ENCODE results near the gene ADPRHL1.

- TF ChIP-seq, protein P1, sequence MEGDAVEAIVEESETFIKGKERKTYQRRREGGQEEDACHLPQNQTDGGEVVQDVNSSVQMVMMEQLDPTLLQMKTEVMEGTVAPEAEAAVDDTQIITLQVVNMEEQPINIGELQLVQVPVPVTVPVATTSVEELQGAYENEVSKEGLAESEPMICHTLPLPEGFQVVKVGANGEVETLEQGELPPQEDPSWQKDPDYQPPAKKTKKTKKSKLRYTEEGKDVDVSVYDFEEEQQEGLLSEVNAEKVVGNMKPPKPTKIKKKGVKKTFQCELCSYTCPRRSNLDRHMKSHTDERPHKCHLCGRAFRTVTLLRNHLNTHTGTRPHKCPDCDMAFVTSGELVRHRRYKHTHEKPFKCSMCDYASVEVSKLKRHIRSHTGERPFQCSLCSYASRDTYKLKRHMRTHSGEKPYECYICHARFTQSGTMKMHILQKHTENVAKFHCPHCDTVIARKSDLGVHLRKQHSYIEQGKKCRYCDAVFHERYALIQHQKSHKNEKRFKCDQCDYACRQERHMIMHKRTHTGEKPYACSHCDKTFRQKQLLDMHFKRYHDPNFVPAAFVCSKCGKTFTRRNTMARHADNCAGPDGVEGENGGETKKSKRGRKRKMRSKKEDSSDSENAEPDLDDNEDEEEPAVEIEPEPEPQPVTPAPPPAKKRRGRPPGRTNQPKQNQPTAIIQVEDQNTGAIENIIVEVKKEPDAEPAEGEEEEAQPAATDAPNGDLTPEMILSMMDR (IDR thresholded peaks at IDR 0.05; ENCODE audit: low read depth, low read length): no peak
- TF ChIP-seq EZH2phosphoT487 (IDR thresholded peaks at IDR 0.05; ENCODE audit: low read depth): no peak
Measured at GRCh38 chr13:113364901-113365582, 88.2 kb downstream of the ADPRHL1 start.
